GM12878 (cell line): Measurements from ENCODE around the gene CHAMP1. TPM values are rescaled to one million over a fixed set of nuclear protein-coding genes. Genes with fewer than 3 reads are reported as not detected.

Experiments
- ATAC-seq: fragments of 200-7000 bp; cut with Tn5 transposase; 3 replicates; pipeline ENCODE4 v1.9.1; 2020; ENCODE audit warnings: mild to moderate bottlenecking, moderate library complexity
- BruUV-seq: library from RNA; stranded (reverse); fragments of 400-500 nt; replicated peaks from 2 replicates; lab custom pipeline; 2021; lab: Mats Ljungman, UMichigan
- CTCF ChIA-PET: fragments of 300-600 bp; sonication (Branson Sonifier 250); formaldehyde crosslinking; extraction: SDS; loops from one replicate; lab custom pipeline; 2021; ENCODE audit warnings: inconsistent platforms; lab: Yijun Ruan, JAX
- POLR2A ChIA-PET: fragments of 350-600 bp; formaldehyde crosslinking; extraction: SDS; loops from one replicate; lab custom pipeline; 2021; ENCODE audit warnings: inconsistent platforms; lab: Charles Lee
- RAD21 ChIA-PET: fragments of 300-600 bp; sonication (Branson Sonifier 250); formaldehyde crosslinking; loops from one replicate; lab custom pipeline; 2023; ENCODE audit warnings: antibody characterized with exemption; ENCODE audit not compliant: unreplicated experiment; lab: Charles Lee
- SMC1A ChIA-PET: fragments of 300-600 bp; sonication (Branson Sonifier 250); formaldehyde crosslinking; loops from one replicate; lab custom pipeline; 2023; ENCODE audit not compliant: unreplicated experiment, uncharacterized antibody; lab: Charles Lee
- DNase-seq: peaks from one replicate; pipeline ENCODE4 v3.0.0-alpha.2; 2011; ENCODE audit warnings: low read depth, low spot score
- FAIRE-seq: peaks from 3 replicates; lab custom pipeline; 2011; peaks lifted over from hg19 to GRCh38; lab: Jason Lieb, UNC
- H2AFZ ChIP-seq: 2 replicates; pipeline ENCODE4 v1.6.0; 2011; ENCODE audit warnings: low read depth, low read length, control low read depth; ENCODE audit not compliant: control insufficient read depth
- H3K27ac ChIP-seq: 2 replicates; pipeline ENCODE4 v1.5.1; 2011; ENCODE audit warnings: control low read depth; ENCODE audit not compliant: control insufficient read depth, insufficient read depth
- H3K27me3 ChIP-seq, 2 experiments: replicated peaks in 1 of 2; 2 replicates each; pipeline versions ENCODE4 v1.6.0 to v1.6.1; 2011; ENCODE audit warnings: low read length in 1 of 2; ENCODE audit not compliant: control insufficient read depth in 2 of 2, insufficient read depth in 2 of 2
- H3K36me3 ChIP-seq, 2 experiments: 2 replicates each; pipeline ENCODE4 v1.5.1; 2011; ENCODE audit warnings: low read length in 1 of 2; ENCODE audit not compliant: control insufficient read depth in 2 of 2, insufficient read depth in 2 of 2
- H3K4me1 ChIP-seq: 2 replicates; pipeline ENCODE4 v1.6.1; 2011; ENCODE audit warnings: mild to moderate bottlenecking, low read length, moderate library complexity, mixed read lengths; ENCODE audit not compliant: control insufficient read depth, insufficient read depth
- H3K4me2 ChIP-seq: 2 replicates; pipeline ENCODE4 v1.6.0; 2011; ENCODE audit warnings: control low read depth; ENCODE audit not compliant: control insufficient read depth, insufficient read depth
- H3K4me3 ChIP-seq: fragments of 200-600 bp; sonication (generic); 2 replicates; pipeline ENCODE4 v1.5.1; 2016
- H3K79me2 ChIP-seq: 2 replicates; pipeline ENCODE4 v1.6.0; 2011; ENCODE audit warnings: low read length; ENCODE audit not compliant: control insufficient read depth, insufficient read depth
- H3K9ac ChIP-seq: 2 replicates; pipeline ENCODE4 v1.8.0; 2011; ENCODE audit warnings: low read length, control low read depth, mixed read lengths; ENCODE audit not compliant: control insufficient read depth, insufficient read depth
- H3K9me3 ChIP-seq: replicated peaks from 3 replicates; pipeline ENCODE4 v1.5.1; 2011; ENCODE audit warnings: mild to moderate bottlenecking, low read length; ENCODE audit not compliant: control insufficient read depth, insufficient read depth
- H4K20me1 ChIP-seq: 2 replicates; pipeline ENCODE4 v1.6.0; 2011; ENCODE audit not compliant: control insufficient read depth, insufficient read depth
- BHLHE40 ChIP-seq, 2 experiments: fragments of 450-650 bp in 1 of 2; IDR thresholded peaks; 2 replicates each; pipeline ENCODE4 v1.6.1; 2011 to 2017; ENCODE audit warnings: low read depth in 2 of 2, borderline replicate concordance in 1 of 2, improper control_type of control experiment in 1 of 2, low read length in 1 of 2, mild to moderate bottlenecking in 1 of 2
- ELK1 ChIP-seq: IDR thresholded peaks from 2 replicates; pipeline ENCODE4 v1.6.1; 2012; ENCODE audit warnings: low read depth, low read length, improper control_type of control experiment
- NFIC ChIP-seq: IDR thresholded peaks from 2 replicates; pipeline ENCODE4 v1.6.1; 2012; ENCODE audit warnings: low read depth, mild to moderate bottlenecking, inconsistent platforms, low read length, moderate library complexity
- POU2F2 ChIP-seq: IDR thresholded peaks from 3 replicates; pipeline ENCODE4 v1.6.1; 2011; ENCODE audit warnings: low read depth, mild to moderate bottlenecking, low read length, borderline replicate concordance
- TARDBP ChIP-seq: IDR thresholded peaks from 2 replicates; pipeline ENCODE4 v1.6.1; 2016; ENCODE audit warnings: borderline replicate concordance
- ZBTB40 ChIP-seq: fragments of 450-650 bp; IDR thresholded peaks from 2 replicates; pipeline ENCODE4 v1.6.1; 2016; ENCODE audit warnings: mild to moderate bottlenecking, moderate library complexity, borderline replicate concordance
- ZNF384 ChIP-seq: IDR thresholded peaks from 2 replicates; pipeline ENCODE4 v1.6.1; 2012; ENCODE audit warnings: low read depth, mild to moderate bottlenecking, low read length, improper control_type of control experiment, borderline replicate concordance
- WGBS: methylation state at CpG from one replicate; pipeline ENCODE4 v1.1.6; 2016; ENCODE audit warnings: low lambda C conversion rate; ENCODE audit not compliant: insufficient replicate concordance, insufficient coverage; ENCODE audit errors: missing lambda C conversion rate; 5-methylcytosine and 5-hydroxymethylcytosine counted together
- in situ Hi-C: fragments of 300-500 bp; cut with MboI; formaldehyde crosslinking; loops from 9 replicates; pipeline ENCODE4 v1.14.3; 2018; ENCODE audit warnings: mixed read lengths
- intact Hi-C: fragments of 100-400 bp; cut with micrococcal nuclease; formaldehyde crosslinking; loops from one replicate; pipeline ENCODE4 v1.14.2; 2022; ENCODE audit not compliant: unreplicated experiment
- polyA plus RNA-seq, 11 experiments: library from polyadenylated mRNA; depleted of rRNA in 4 of 11; unstranded in 6 of 11; stranded (reverse) in 5 of 11; fragments of >200 nt; fragmentation: Nextera tagmentation in 4 of 11; fragmentation: Illumina TruSeq in 1 of 11; extraction: Ambion mirVana in 4 of 11; extraction: Trizol in 1 of 11; gene quantifications; 1 replicate in 1 of 11; 2 replicates in 10 of 11; pipeline versions ENCODE4 v1.2.1 to v1.2.3, GENCODE V29; 2011 to 2016; ENCODE audit warnings: inconsistent platforms in 2 of 11, missing spikeins in 2 of 11, low read depth in 1 of 11
- total RNA-seq, 4 experiments: library from RNA; depleted of rRNA in 3 of 4; stranded (reverse); fragments of >200 nt in 3 of 4; fragmentation: Illumina TruSeq in 1 of 4; extraction: Trizol in 1 of 4; gene quantifications; 2 replicates each; pipeline versions ENCODE4 v1.2.1 to v1.2.3, GENCODE V29; 2013 to 2021

The CHAMP1 gene
- total and polyA plus RNA-seq, 10 of the 15 experiments (the other 5 are each of a cell fraction or from before 2014, with no cell fraction given), result 1.1 to 54.8 (median 23.9) TPM

- peak; percentile 80 for TF ChIP-seq BHLHE40 (IDR thresholded peaks at IDR 0.05; ENCODE audit: borderline replicate concordance in 1 of 2, low read depth in 2 of 2, low read length in 1 of 2)
- TF ChIP-seq TARDBP, result no peak
- TF ChIP-seq NFIC, result peak; percentile 13; the same call in 1 of the 2 replicates
These were observed 927 bp downstream of the CHAMP1 start (continued) for GRCh38 chr13:114315074-114315785.

GRCh38 chr13:114318624-114319023 is 4.3 kb downstream of the CHAMP1 start:
- H3K27ac ChIP-seq, result no peak overlapping the region
- DNase-seq, result no peak
- peaks cover 2 to 9% of the 10 kb centered on the region in 2 experiments; a peak in 3 of 4 replicates for H3K36me3 ChIP-seq

More at GRCh38 chr13:114318624-114319023, 4.3 kb downstream of the CHAMP1 start:
- Histone ChIP-seq H3K9ac (no peak overlapping the region), H3K27me3 (no peaks in the 10 kb centered on the region), H3K4me3 (peak overlapping the region; percentile 29; the same call in 1 of the 2 replicates), H3K4me2 (no peak overlapping the region; the same call in 1 of the 2 replicates), H3K4me1 (no peaks in the 10 kb centered on the region), H3K9me3 (no peaks in the 10 kb centered on the region), H4K20me1 (peaks cover 2% of the 10 kb centered on the region; the same call in 1 of the 2 replicates), H3K79me2 (peaks cover 71% of the 10 kb centered on the region), H2AFZ (no peak overlapping the region)
- CTCF ChIA-PET, result interaction anchor here (1.0 to 2.5 kb wide), 3 partner anchors 9 to 38 kb away, joined by 5 to 11 read pairs (median 5); no protein-coding TSS in a partner anchor
- POLR2A ChIA-PET, result interaction anchor here (0.7 to 3.5 kb wide), 7 partner anchors 15 to 500 kb away, joined by 3 to 19 read pairs (median 8); partner anchors contain the start of gene UPF3A
- no peak for FAIRE-seq
- RAD21 ChIA-PET, result interaction anchor here (0.6 to 1.6 kb wide), 5 partner anchors 16 to 171 kb away, joined by 3 to 6 read pairs (median 4); no protein-coding TSS in a partner anchor
- in situ Hi-C loops, result no loop called here
- 5% methylated on average over 1 of the region's 1 CpG for WGBS
- SMC1A ChIA-PET, result interaction anchor here (1.2 to 5.2 kb wide), 3 partner anchors 9 to 24 kb away, joined by 3 to 43 read pairs (median 6); no protein-coding TSS in a partner anchor
- ATAC-seq, result no peak
- TF ChIP-seq ZNF384 (peak; percentile 84), ZBTB40 (0 out of 2 replicates have a peak, but pooled peaks have one; percentile 44), ELK1 (no peak), POU2F2 (no peak)
- BruUV-seq, result no TSS peak
- intact Hi-C loops, result no loop called here
